Gastroesophageal sphincter (tissue), 3 donors: ENCODE results near the gene COX14.

Source experiments
- EP300 ChIP-seq: sonication (generic); formaldehyde crosslinking; IDR thresholded peaks from one replicate; pipeline ENCODE4 v1.6.1; 2017; ENCODE audit warnings: antibody characterized with exemption, mild to moderate bottlenecking
- POLR2AphosphoS5 ChIP-seq: sonication (generic); formaldehyde crosslinking; IDR thresholded peaks from one replicate; pipeline ENCODE4 v1.6.1; 2017; ENCODE audit warnings: antibody characterized with exemption
- TF ChIP-seq, protein P1 (sequence below), 4 experiments: fragments of 200-600 bp in 2 of 4; fragments of 450-650 bp in 2 of 4; sonication (generic) in 1 of 4; IDR thresholded peaks; one replicate each; pipeline ENCODE4 v1.5.1; 2017 to 2019; ENCODE audit warnings: antibody characterized with exemption in 4 of 4, mild to moderate bottlenecking in 2 of 4, moderate library complexity in 2 of 4

DNA sequence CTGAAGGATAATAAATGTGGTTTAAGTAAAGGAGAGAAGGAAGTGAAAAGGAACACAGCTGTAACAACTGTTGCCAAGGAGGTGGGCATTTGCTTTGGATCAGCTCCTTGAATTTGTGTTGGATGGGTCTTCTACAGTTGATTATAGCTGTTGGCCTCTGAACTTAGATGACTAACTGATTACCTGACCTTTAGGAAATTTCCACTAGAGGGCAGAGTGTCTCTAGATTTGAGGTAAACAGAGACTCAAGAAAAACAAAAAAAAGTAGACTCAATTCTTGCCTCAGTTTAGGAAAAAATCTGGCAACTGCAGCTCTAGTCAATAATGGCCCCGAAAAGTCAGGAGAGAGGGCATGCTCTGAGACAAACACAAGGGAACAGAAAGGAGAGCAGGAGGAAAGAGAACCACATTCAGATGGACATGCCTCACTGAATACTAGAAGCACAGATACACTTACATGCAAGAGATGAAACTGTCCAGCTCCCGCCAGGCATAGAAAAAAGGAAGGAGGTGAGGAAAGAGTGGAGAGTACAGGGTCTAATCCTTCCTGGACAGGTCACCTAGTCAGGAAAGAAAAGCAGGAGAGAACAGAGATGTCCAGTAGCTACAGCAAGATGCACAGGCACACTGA, 20.6 kb downstream of the COX14 start:
- TF ChIP-seq, protein P1, sequence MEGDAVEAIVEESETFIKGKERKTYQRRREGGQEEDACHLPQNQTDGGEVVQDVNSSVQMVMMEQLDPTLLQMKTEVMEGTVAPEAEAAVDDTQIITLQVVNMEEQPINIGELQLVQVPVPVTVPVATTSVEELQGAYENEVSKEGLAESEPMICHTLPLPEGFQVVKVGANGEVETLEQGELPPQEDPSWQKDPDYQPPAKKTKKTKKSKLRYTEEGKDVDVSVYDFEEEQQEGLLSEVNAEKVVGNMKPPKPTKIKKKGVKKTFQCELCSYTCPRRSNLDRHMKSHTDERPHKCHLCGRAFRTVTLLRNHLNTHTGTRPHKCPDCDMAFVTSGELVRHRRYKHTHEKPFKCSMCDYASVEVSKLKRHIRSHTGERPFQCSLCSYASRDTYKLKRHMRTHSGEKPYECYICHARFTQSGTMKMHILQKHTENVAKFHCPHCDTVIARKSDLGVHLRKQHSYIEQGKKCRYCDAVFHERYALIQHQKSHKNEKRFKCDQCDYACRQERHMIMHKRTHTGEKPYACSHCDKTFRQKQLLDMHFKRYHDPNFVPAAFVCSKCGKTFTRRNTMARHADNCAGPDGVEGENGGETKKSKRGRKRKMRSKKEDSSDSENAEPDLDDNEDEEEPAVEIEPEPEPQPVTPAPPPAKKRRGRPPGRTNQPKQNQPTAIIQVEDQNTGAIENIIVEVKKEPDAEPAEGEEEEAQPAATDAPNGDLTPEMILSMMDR (IDR thresholded peaks at IDR 0.05): peak in 3 of 4 experiments; percentile 55 to 63 (median 58)
- TF ChIP-seq POLR2AphosphoS5 (no peak), EP300 (no peak)
